ENCODE measurements around the gene CRYGN.

The CRYGN gene

GRCh38 chr7:151389096-151389767 lies 50.7 kb downstream of the CRYGN start:
- no peak for DNase-seq

- DNase-seq: no peak
Observed at GRCh38 chr7:151388430-151388829, 51.5 kb downstream of the CRYGN start.

- no peak for DNase-seq
Observed at GRCh38 chr7:151388007-151388297, 52.0 kb downstream of the CRYGN start.

GRCh38 chr7:151387161-151388006 lies 52.6 kb downstream of the CRYGN start:
- DNase-seq: no peak

GRCh38 chr7:151386301-151387160 lies 53.4 kb downstream of the CRYGN start:
- DNase-seq: no peak

- no peak for DNase-seq
Observed at GRCh38 chr7:151385626-151386300, 54.2 kb downstream of the CRYGN start.

GRCh38 chr7:151384776-151385625 lies 54.9 kb downstream of the CRYGN start:
- no peak for DNase-seq

GRCh38 chr7:151384352-151384697 lies 55.6 kb downstream of the CRYGN start:
- no peak for DNase-seq

- no peak for DNase-seq
Observed at GRCh38 chr7:151383638-151384351, 56.1 kb downstream of the CRYGN start.

- DNase-seq: no peak
Observed at GRCh38 chr7:151382079-151382885, 57.7 kb downstream of the CRYGN start.

GRCh38 chr7:151381348-151382078 lies 58.4 kb downstream of the CRYGN start:
- no peak for DNase-seq

- no peak for DNase-seq
Observed at GRCh38 chr7:151381098-151381347, 58.9 kb downstream of the CRYGN start.

GRCh38 chr7:151380199-151381097 lies 59.5 kb downstream of the CRYGN start:
- DNase-seq: no peak

GRCh38 chr7:151379534-151380198 lies 60.3 kb downstream of the CRYGN start:
- no peak for DNase-seq

- no peak for DNase-seq
Observed at GRCh38 chr7:151379193-151379520, 60.8 kb downstream of the CRYGN start.

Data from NCI-H226 (cell line).